Urinary bladder (tissue), 4 donors: ENCODE measurements around the gene TRIB2. TPM values are rescaled to one million over a fixed set of nuclear protein-coding genes. Genes with fewer than 3 reads are reported as not detected.

Source experiments
- DNase-seq: peaks from one replicate; pipeline ENCODE4 v3.0.0-alpha.2; 2015; ENCODE audit errors: extremely low spot score
- H3K27ac ChIP-seq: one replicate; pipeline ENCODE4 v1.5.1; 2013; ENCODE audit warnings: low read depth, mild to moderate bottlenecking, moderate library complexity
- H3K36me3 ChIP-seq: one replicate; pipeline ENCODE4 v1.6.1; 2013; ENCODE audit warnings: mild to moderate bottlenecking, moderate library complexity; ENCODE audit not compliant: insufficient read depth
- H3K4me1 ChIP-seq: one replicate; pipeline ENCODE4 v1.6.1; 2013; ENCODE audit warnings: mild to moderate bottlenecking, moderate library complexity; ENCODE audit not compliant: insufficient read depth
- H3K4me3 ChIP-seq: one replicate; pipeline ENCODE4 v1.5.1; 2013; ENCODE audit warnings: low read depth, low read length
- WGBS: extraction: QIAGEN DNeasy Blood & Tissue Kit; methylation state at CpG from one replicate; pipeline ENCODE4 v1.1.7; 2013; 5-methylcytosine and 5-hydroxymethylcytosine counted together
- polyA plus RNA-seq: library from polyadenylated mRNA; stranded (reverse); fragments of 200-250 nt; gene quantifications from one replicate; pipeline ENCODE4 v1.2.3, GENCODE V29; 2013
- total RNA-seq: library from RNA; depleted of rRNA; stranded (reverse); fragments of >200 nt; gene quantifications from one replicate; pipeline ENCODE4 v1.2.3, GENCODE V29; 2014
- donor health status: healthy with polysubstance abuse.
- donor health status: healthy.

TRIB2 gene
- total and polyA plus RNA-seq, 2 donors: 27.5 to 51.3 TPM

DNA sequence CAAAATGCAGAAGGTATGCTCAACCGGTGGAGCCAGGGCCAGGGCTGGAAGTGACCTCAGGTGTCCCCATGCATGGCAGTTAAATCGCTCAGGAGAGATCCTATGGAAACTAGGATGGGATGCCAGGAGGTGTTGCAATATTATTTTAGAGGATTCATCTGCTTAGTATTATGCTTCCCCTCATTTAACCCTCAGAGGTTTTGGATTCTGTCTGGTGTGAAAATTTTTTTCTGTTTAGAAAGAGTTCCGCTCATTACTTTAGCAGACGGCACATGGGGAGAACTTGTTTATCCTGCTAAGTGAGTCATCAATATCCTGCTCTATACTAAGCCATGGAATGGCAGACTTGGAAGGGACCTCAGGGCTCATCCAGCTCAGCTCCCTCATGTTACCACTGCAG, 42.5 kb downstream of the TRIB2 start:
- no peak for DNase-seq
- 55% methylated on average over 4 of the region's 4 CpGs for WGBS

GRCh38 chr2:12761104-12761503, 44.4 kb downstream of the TRIB2 start:
- Histone ChIP-seq H3K36me3 (no peaks in the 10 kb centered on the region), H3K4me1 (no peaks in the 10 kb centered on the region), H3K27ac (no peak overlapping the region), H3K4me3 (no peak overlapping the region)
- no peak for DNase-seq
- 70% methylated on average over 6 of the region's 6 CpGs for WGBS

More for the DNA sequence above, 42.5 kb downstream of the TRIB2 start:
- Histone ChIP-seq H3K36me3 (no peaks in the 10 kb centered on the region), H3K27ac (no peak overlapping the region), H3K4me3 (no peak overlapping the region), H3K4me1 (no peaks in the 10 kb centered on the region)

GRCh38 chr2:12762337-12762736, 45.6 kb downstream of the TRIB2 start:
- over 99% methylated on average over 2 of the region's 2 CpGs for WGBS
- no peak overlapping the region for H3K27ac ChIP-seq
- no peak for DNase-seq

DNA sequence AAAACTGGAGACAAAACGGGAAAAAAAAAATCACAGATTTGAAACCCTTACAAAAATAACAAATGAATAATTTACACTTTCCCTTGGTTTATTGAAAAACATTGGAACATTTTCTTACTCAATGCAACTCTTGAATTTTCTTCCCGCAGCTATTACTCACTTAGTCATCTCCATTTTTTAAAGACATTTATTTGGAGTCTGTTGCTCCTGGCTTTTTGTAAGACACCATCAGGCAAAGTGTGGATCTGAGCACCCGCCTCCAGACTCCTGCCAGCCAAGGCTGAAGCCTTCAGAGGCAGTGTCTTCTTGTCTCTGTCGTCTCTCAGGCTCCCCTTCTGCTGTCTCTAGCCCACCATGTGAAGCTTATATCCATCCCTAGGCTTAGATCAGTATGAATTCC, 46.2 kb downstream of the TRIB2 start:
- Histone ChIP-seq H3K27ac (no peak overlapping the region), H3K36me3 (no peaks in the 10 kb centered on the region), H3K4me1 (no peaks in the 10 kb centered on the region), H3K4me3 (no peak overlapping the region)
- 60% methylated on average over 4 of the region's 4 CpGs for WGBS
- DNase-seq: no peak

More at GRCh38 chr2:12762337-12762736, 45.6 kb downstream of the TRIB2 start:
- Histone ChIP-seq H3K4me1 (no peaks in the 10 kb centered on the region), H3K4me3 (no peak overlapping the region), H3K36me3 (no peaks in the 10 kb centered on the region)

- Histone ChIP-seq H3K27ac (no peak overlapping the region), H3K4me1 (no peaks in the 10 kb centered on the region), H3K4me3 (no peak overlapping the region), H3K36me3 (no peaks in the 10 kb centered on the region)
- DNase-seq: no peak
- 58% methylated on average over 4 of the region's 4 CpGs for WGBS
Measured at GRCh38 chr2:12763486-12763885, 46.8 kb downstream of the TRIB2 start.

DNA sequence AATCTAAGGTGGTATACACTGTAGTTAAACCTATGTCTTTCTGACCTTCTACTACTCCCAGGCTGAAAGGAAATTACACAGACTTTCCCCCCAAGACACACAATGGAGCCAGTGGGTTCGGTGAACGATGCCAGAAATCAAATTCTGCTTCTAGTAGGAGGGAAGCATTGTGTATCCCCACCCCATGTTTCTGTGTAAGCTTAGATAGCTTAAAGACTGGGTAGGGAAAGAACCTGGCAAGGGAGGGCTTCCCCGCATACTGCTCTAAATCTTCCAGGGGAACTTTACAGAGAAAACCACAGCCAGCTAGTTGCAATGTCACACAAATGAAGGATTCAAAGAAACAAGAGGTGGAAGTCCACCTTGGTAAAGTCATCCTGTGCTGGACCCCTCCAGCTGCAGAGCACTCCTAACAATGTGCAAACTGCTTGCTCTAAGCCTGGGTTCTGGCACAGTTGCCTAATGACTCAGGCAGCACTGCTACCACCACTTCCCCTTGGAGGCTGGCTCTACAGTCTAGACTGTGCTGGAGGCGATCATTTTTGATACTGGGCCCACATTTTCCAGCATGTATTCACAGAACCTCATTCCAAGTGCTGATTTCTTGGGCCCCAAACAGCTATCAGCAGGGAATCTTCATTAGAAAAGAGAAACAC, 47.5 kb downstream of the TRIB2 start:
- Histone ChIP-seq H3K4me1 (no peaks in the 10 kb centered on the region), H3K4me3 (no peak overlapping the region), H3K36me3 (no peaks in the 10 kb centered on the region), H3K27ac (no peak overlapping the region)
- 79% methylated on average over 4 of the region's 4 CpGs for WGBS
- DNase-seq: no peak

DNA sequence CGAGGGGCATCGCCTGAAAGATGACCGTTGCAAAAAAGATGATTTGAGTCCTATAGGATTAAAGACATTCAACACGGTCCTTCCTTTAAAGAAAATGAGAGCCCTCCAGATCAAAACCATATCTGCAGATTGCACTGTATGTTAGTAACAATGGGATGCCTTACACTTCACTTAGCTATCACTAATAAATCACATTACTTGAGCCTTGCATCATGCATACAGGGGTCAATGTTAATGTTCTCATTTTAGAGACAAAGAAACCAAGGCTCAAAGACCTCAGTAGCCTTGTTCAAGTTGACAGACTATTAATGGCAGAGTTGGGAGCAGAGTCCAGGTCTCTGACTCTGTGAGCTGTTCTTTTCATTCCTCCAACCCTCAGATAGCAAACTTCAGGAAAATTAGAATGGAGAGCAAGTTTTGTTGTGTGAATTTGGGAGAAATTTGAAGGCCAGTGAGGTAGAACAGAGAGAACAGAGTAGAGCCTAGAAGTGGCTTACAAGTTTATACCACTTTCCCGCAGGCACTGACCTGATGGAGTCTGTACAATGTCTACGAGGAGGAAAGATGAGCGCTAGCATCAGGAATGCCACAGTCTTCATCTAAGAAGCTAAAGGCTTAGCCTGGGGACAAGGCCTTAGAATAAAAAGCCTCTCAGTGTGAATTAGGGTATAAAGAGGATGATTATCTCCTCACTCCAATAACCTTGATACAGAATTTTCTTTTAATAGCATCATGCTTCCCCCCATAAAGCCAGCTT, 48.3 kb downstream of the TRIB2 start:
- Histone ChIP-seq H3K4me1 (no peaks in the 10 kb centered on the region), H3K36me3 (no peaks in the 10 kb centered on the region), H3K27ac (no peak overlapping the region), H3K4me3 (no peak overlapping the region)
- DNase-seq: no peak
- WGBS: 90% methylated on average over 7 of the region's 7 CpGs

DNA sequence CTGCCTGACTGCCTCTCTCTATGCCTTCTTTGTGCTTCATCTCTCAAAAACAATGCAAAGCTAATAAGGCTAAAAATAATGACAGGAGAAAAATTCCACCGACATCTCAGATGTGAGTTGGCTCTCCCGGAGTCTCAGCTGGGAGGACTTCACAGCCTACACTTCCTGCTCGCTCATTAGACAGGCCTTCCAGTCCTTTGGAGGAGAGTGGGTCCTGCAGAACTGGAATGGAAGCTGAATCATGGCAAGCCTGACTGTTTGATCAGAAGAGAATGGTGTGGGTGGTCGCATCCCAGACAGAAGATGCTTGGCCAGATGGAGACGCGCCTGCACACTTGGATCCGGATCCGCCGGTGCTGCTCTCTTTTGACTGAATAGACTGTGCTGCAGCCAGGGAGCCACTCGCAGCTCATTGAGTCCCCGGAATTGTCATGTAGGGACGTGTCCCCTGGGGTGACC, 49.7 kb downstream of the TRIB2 start:
- no peak overlapping the region for H3K4me3 ChIP-seq
- DNase-seq: no peak
- H3K4me1 ChIP-seq: no peaks in the 10 kb centered on the region
- no peak overlapping the region for H3K27ac ChIP-seq
- WGBS: 92% methylated on average over 12 of the region's 12 CpGs
- H3K36me3 ChIP-seq: no peaks in the 10 kb centered on the region

GRCh38 chr2:12767541-12767940, 50.8 kb downstream of the TRIB2 start:
- H3K36me3 ChIP-seq: no peaks in the 10 kb centered on the region
- no peak for DNase-seq
- 85% methylated on average over 8 of the region's 8 CpGs for WGBS
- H3K4me3 ChIP-seq: no peak overlapping the region
- no peaks in the 10 kb centered on the region for H3K4me1 ChIP-seq
- no peak overlapping the region for H3K27ac ChIP-seq

DNA sequence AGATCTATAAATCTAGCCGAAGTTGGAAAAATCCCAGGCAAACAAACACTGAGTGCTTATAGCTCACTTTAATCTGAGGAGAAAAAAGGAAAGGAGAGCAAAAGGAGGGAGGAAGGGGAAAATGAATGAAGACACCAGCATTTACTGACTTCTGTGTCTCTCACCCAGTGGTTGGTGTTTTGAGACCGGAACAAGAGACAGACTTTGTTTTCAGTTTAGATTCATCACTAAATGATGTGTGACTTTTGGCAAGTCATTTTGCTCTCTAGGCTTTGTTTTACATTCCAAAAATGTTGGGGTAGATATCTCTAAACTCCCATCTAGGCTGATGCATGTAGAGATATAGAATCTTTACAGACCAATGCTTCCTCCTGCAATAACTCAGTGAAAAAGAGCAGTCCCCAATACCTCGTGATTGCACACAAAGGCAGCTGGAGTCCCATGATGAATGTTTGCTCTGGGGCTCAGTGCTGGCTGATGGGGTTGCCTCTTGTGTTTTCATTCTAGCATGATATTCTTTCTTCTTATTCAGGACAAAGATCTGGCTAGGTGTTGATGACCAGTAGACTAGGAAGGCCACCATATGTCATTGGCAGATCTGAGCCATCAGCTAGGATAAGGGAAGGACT, 51.4 kb downstream of the TRIB2 start:
- no peak for DNase-seq
- no peak overlapping the region for H3K4me3 ChIP-seq
- WGBS: 64% methylated on average over 3 of the region's 3 CpGs
- no peak overlapping the region for H3K27ac ChIP-seq
- H3K4me1 ChIP-seq: no peaks in the 10 kb centered on the region
- H3K36me3 ChIP-seq: no peaks in the 10 kb centered on the region

DNA sequence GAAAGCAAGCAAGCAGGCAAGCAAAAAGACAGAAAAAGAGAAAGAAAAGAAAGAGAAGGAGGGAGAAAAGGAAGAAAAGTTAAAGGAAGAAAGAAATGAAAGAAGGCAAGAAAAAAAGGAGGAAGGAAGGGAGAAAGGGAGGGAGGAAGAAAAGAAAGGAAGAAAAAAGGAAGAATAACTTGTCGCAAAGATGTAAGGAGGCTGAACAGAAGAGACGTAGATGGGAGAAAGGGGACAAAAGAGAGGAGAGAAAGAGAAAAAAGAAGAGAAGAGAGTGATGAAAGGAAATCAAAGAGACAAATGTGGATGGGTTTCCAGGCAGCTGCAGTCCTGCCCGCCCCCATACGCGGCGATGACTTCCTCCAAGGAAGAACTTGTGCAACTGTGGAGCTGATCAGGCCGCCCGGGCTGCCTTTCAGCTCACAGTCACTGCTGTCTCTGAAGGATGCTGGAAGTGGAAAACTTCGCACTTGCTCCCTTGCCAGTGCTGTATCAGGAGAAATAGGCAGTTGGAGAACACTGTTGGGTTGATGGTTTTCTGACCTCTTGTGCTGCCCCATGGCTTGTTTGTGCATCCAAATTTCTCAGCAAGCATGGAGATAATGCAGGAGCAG, 52.9 kb downstream of the TRIB2 start:
- Histone ChIP-seq H3K4me1 (no peaks in the 10 kb centered on the region), H3K27ac (no peak overlapping the region), H3K36me3 (no peaks in the 10 kb centered on the region), H3K4me3 (no peak overlapping the region)
- DNase-seq: no peak
- 67% methylated on average over 9 of the region's 9 CpGs for WGBS

DNA sequence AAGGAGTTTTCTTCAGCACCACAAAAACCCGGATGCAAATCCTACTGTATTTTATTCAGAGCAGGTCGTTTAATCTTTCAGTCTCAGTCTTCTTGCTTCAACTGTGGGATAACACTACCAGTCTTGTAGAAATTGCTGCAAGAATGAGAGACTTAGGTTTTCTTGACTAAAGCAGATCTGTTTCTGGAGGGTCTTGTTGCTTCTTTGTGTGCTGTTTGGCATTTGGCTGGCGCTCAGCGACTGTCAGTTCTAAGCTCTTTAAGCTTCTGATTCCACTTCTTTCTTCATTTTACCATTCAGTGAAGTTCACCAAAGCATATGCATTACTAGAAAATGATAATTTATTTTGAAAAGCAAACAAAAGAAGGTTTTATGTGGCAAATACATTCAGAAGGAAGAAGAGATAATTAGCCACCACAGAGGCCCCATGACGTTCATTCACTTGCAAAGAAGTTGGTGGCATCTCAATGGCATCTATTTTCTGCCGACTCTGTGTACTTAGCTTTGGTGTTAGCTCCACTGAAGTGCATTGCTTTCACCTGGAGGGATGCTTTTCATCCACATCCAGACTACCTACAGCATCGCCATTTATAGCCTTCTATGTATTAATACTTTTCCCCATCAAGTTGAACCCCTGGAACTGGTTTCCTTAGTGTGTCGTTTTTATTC, 53.7 kb downstream of the TRIB2 start:
- WGBS: 80% methylated on average over 8 of the region's 8 CpGs
- Histone ChIP-seq H3K36me3 (no peaks in the 10 kb centered on the region), H3K4me1 (no peaks in the 10 kb centered on the region), H3K4me3 (no peak overlapping the region), H3K27ac (no peak overlapping the region)
- no peak for DNase-seq

DNA sequence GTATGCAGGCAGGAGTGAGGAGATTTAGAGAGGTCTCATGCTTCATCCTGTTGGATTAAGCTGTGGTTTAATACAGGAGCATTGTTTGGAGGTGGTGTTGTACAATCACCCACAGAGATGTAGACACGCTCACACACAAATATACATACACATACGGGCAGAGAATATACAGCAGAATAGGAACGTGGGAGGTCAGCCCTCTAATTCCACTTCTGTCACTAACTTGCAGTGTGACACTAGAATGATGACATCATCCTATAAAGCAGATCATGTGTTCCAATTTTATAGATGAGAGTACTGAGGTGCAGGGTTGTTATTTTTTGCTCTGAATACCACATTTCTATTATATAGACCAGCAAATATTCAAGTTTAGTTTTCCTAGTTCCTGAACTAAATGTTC, 54.4 kb downstream of the TRIB2 start:
- no peak for DNase-seq
- WGBS: 76% methylated on average over 3 of the region's 3 CpGs
- H3K27ac ChIP-seq: no peak overlapping the region

More for the DNA sequence above, 54.4 kb downstream of the TRIB2 start:
- no peak overlapping the region for H3K4me3 ChIP-seq
- H3K36me3 ChIP-seq: no peaks in the 10 kb centered on the region
- no peaks in the 10 kb centered on the region for H3K4me1 ChIP-seq
